B cell (primary cell): ENCODE data around the gene TMEM129. TPM values are rescaled to one million over a fixed set of nuclear protein-coding genes. Genes with fewer than 3 reads are reported as not detected.

Source experiments
- ATAC-seq: fragments of 200-7000 bp; cut with Tn5 transposase; one replicate; pipeline ENCODE4 v1.10.0; 2021; ENCODE audit warnings: low read depth, mild to moderate bottlenecking, moderate number of reproducible peaks, moderate library complexity
- CTCF ChIA-PET: fragments of 350-600 bp; sonication (Branson Sonifier 250); formaldehyde crosslinking; loops from one replicate; lab custom pipeline; 2021; ENCODE audit warnings: antibody characterized with exemption, inconsistent platforms; lab: Charles Lee
- POLR2A ChIA-PET: fragments of 350-600 bp; sonication (Branson Sonifier 250); formaldehyde crosslinking; loops from one replicate; lab custom pipeline; 2021; ENCODE audit warnings: antibody characterized with exemption; lab: Charles Lee
- DNase-seq: peaks from one replicate; pipeline ENCODE4 v3.0.0; 2013
- H2AFZ ChIP-seq: 2 replicates; pipeline ENCODE4 v1.6.1; 2012; ENCODE audit warnings: mild to moderate bottlenecking, low read depth, low read length; ENCODE audit not compliant: insufficient read depth, poor library complexity, severe bottlenecking
- H3K27ac ChIP-seq, 2 donors: 1 replicate in 1 of 2; 2 replicates in 1 of 2; pipeline ENCODE4 v1.5.1; 2012 to 2013; ENCODE audit warnings: low read length in 2 of 2, mild to moderate bottlenecking in 2 of 2, moderate library complexity in 1 of 2
- H3K27me3 ChIP-seq, 4 experiments: fragments of 200-600 bp in 1 of 4; sonication (generic) in 1 of 4; replicated peaks in 1 of 4; 1 replicate in 2 of 4; 2 replicates in 2 of 4; pipeline versions ENCODE4 v1.6.1 to v1.7.0; 2013 to 2016; ENCODE audit warnings: low read length in 3 of 4, mild to moderate bottlenecking in 2 of 4, mixed read lengths in 1 of 4, moderate library complexity in 1 of 4; ENCODE audit not compliant: insufficient read depth in 4 of 4, control insufficient read depth in 3 of 4; ENCODE audit errors: control extremely low read depth in 1 of 4
- H3K36me3 ChIP-seq, 2 experiments: replicated peaks in 1 of 2; 1 replicate in 1 of 2; 2 replicates in 1 of 2; pipeline versions ENCODE4 v1.6.1 to v1.7.1; 2013; ENCODE audit warnings: low read length in 1 of 2; ENCODE audit not compliant: insufficient read depth in 2 of 2, control insufficient read depth in 1 of 2; ENCODE audit errors: control extremely low read depth in 1 of 2, extremely low read depth in 1 of 2
- H3K4me1 ChIP-seq, 2 donors: fragments of 200-600 bp in 1 of 2; sonication (generic) in 1 of 2; 1 replicate in 1 of 2; 2 replicates in 1 of 2; pipeline versions ENCODE4 v1.5.1 to v1.6.1; 2013 to 2017; ENCODE audit warnings: low read length in 2 of 2; ENCODE audit not compliant: control insufficient read depth in 2 of 2, insufficient read depth in 2 of 2
- H3K4me2 ChIP-seq: replicated peaks from 2 replicates; pipeline ENCODE3; 2012; ENCODE audit warnings: mild to moderate bottlenecking, low read depth, low read length; ENCODE audit not compliant: poor library complexity, severe bottlenecking
- H3K4me3 ChIP-seq, 5 experiments: fragments of 200-600 bp in 1 of 5; sonication (generic) in 1 of 5; 1 replicate in 3 of 5; 2 replicates in 2 of 5; pipeline versions ENCODE4 v1.5.1 to v1.7.0; 2011 to 2016; ENCODE audit warnings: low read length in 4 of 5, mild to moderate bottlenecking in 4 of 5, low read depth in 2 of 5, control low read depth in 1 of 5, moderate library complexity in 1 of 5; ENCODE audit not compliant: insufficient read depth in 1 of 5; ENCODE audit errors: control extremely low read depth in 1 of 5, extremely low read depth in 1 of 5
- H3K79me2 ChIP-seq: fragments of 200-600 bp; sonication (generic); one replicate; pipeline ENCODE4 v1.6.0; 2016; ENCODE audit warnings: low read length; ENCODE audit not compliant: control insufficient read depth, insufficient read depth
- H3K9ac ChIP-seq: fragments of 200-600 bp; sonication (generic); 2 replicates; pipeline ENCODE4 v1.6.1; 2017; ENCODE audit warnings: mild to moderate bottlenecking, low read length, moderate library complexity
- H3K9me3 ChIP-seq, 3 donors: one replicate each; pipeline versions ENCODE4 v1.6.1 to v1.7.1; 2013; ENCODE audit warnings: low read length in 2 of 3; ENCODE audit not compliant: control insufficient read depth in 2 of 3, insufficient read depth in 1 of 3; ENCODE audit errors: control extremely low read depth in 1 of 3
- H4K20me1 ChIP-seq: 2 replicates; pipeline ENCODE4 v1.6.0; 2012; ENCODE audit warnings: mild to moderate bottlenecking, low read length; ENCODE audit not compliant: insufficient read depth, control insufficient read depth, poor library complexity, severe bottlenecking
- H3K27ac Mint-ChIP-seq: one replicate; pipeline ENCODE4 v1.8.0; 2021; ENCODE audit warnings: mixed read lengths
- H3K27me3 Mint-ChIP-seq: one replicate; pipeline ENCODE4 v1.8.0; 2021; ENCODE audit warnings: mixed read lengths
- H3K4me1 Mint-ChIP-seq: one replicate; pipeline ENCODE4 v1.8.0; 2021; ENCODE audit warnings: mixed read lengths
- H3K4me3 Mint-ChIP-seq: one replicate; pipeline ENCODE4 v1.8.0; 2021; ENCODE audit warnings: mixed read lengths
- H3K9me3 Mint-ChIP-seq: one replicate; pipeline ENCODE4 v1.8.0; 2022; ENCODE audit warnings: mixed read lengths; ENCODE audit not compliant: insufficient read depth
- CTCF ChIP-seq: fragments of 200-600 bp; IDR thresholded peaks from one replicate; pipeline ENCODE4 v1.8.0; 2022; ENCODE audit warnings: antibody characterized with exemption, mild to moderate bottlenecking
- EZH2 ChIP-seq: IDR thresholded peaks from 2 replicates; pipeline ENCODE4 v1.6.1; 2012; ENCODE audit warnings: borderline replicate concordance, low read depth, mild to moderate bottlenecking, moderate library complexity, low read length; ENCODE audit not compliant: insufficient read depth, poor library complexity, severe bottlenecking
- WGBS: methylation state at CpG from one replicate; pipeline ENCODE4 v1.1.5; 2013; ENCODE audit warnings: missing lambda C conversion rate; ENCODE audit not compliant: insufficient coverage; 5-methylcytosine and 5-hydroxymethylcytosine counted together
- intact Hi-C: fragments of 100-400 bp; cut with micrococcal nuclease; formaldehyde crosslinking; loops from one replicate; pipeline ENCODE4 v1.10.0; 2022
- polyA plus RNA-seq: library from polyadenylated mRNA; depleted of rRNA; stranded (reverse); fragments of >200 nt; gene quantifications from 2 replicates; pipeline ENCODE4 v1.2.3, GENCODE V29; 2012
- total RNA-seq, 2 donors: library from RNA; stranded (reverse); fragments of 120-200 nt in 1 of 2; gene quantifications; 1 replicate in 1 of 2; 2 replicates in 1 of 2; pipeline versions ENCODE4 v1.2.3 to v1.2.4, GENCODE V29; 2013 to 2022

TMEM129 gene
- total and polyA plus RNA-seq, 2 donors (not counting 1 experiment from before 2014, with no cell fraction given) = 41.0 to 76.5 TPM

GRCh38 chr4:1762264-1763010 is 41.3 kb upstream of the TMEM129 start:
- Histone ChIP-seq H3K9me3 (no peaks in the 10 kb centered on the region), H3K27me3 (peaks cover 0 to 26% (median 2%) of the 10 kb centered on the region in 4 experiments), H3K4me1 (peaks cover 9 to 10% of the 10 kb centered on the region in 2 donors), H4K20me1 (no peaks in the 10 kb centered on the region), H3K79me2 (no peaks in the 10 kb centered on the region), H3K9ac (no peak overlapping the region), H3K4me2 (no peak overlapping the region), H3K4me3 (no peak overlapping the region), H3K27ac (no peak overlapping the region), H3K36me3 (no peaks in the 10 kb centered on the region), H2AFZ (no peak overlapping the region)
- 89% methylated on average over 20 of the region's 20 CpGs for WGBS
- CTCF ChIA-PET = no interaction called here
- no peaks in the 10 kb centered on the region for H3K9me3 Mint-ChIP-seq
- no peak for TF ChIP-seq EZH2
- no peak for TF ChIP-seq CTCF
- POLR2A ChIA-PET = no interaction called here
- peaks cover 12% of the 10 kb centered on the region for H3K4me1 Mint-ChIP-seq
- DNase-seq (no peak), ATAC-seq (no peak)
- no peak overlapping the region for H3K4me3 Mint-ChIP-seq
- no peak overlapping the region for H3K27ac Mint-ChIP-seq
- intact Hi-C loops = no loop called here
- peaks cover 6% of the 10 kb centered on the region for H3K27me3 Mint-ChIP-seq

DNA sequence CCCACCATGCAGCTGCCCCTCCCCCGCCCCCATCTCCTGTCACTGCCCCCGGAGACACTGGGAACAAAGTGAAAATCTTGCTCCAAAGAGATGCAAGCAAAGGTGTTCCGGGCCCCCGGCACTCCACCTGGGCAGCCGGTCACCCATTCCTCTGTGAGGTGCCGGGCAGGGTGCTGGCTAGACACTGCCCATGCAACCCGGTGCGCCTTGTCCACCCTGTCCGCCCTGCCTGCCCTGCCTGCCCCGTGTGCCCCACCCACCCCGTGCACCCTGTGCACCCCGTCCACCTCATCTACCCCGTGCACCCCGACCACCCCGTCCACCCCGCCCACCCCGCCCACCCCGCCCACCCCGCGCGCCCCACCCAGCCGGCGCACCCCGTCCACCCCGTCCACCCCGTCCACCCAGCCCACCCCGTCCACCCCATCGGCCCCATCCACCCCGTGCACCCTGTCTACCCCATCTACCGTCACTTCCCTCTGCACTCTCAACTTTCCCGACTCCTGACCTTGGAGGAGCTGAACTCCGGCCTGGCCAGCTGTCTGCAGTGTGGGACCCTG is 40.1 kb upstream of the TMEM129 start:
- no peak for ATAC-seq
- no peak overlapping the region for H3K4me2 ChIP-seq
- no peaks in the 10 kb centered on the region for H3K36me3 ChIP-seq
- peaks cover 0 to 26% (median 2%) of the 10 kb centered on the region in 4 experiments for H3K27me3 ChIP-seq
- peaks cover 4 to 8% of the 10 kb centered on the region in 2 donors for H3K4me1 ChIP-seq
- H2AFZ ChIP-seq = no peak overlapping the region
- WGBS = 89% methylated on average over 12 of the region's 32 CpGs
- DNase-seq = no peak
- peaks cover 6% of the 10 kb centered on the region for H3K27me3 Mint-ChIP-seq
- POLR2A ChIA-PET = no interaction called here
- peaks cover 12% of the 10 kb centered on the region for H3K4me1 Mint-ChIP-seq
- no peak overlapping the region for H3K4me3 Mint-ChIP-seq
- H4K20me1 ChIP-seq = no peaks in the 10 kb centered on the region
- TF ChIP-seq EZH2 (no peak), CTCF (no peak)
- CTCF ChIA-PET = interaction anchor here (0.8 kb wide), 1 partner anchor 13 kb away, joined by 3 read pairs; no protein-coding TSS in a partner anchor
- H3K9me3 ChIP-seq = no peaks in the 10 kb centered on the region
- no peaks in the 10 kb centered on the region for H3K9me3 Mint-ChIP-seq
- H3K4me3 ChIP-seq = no peak overlapping the region
- H3K27ac Mint-ChIP-seq = no peak overlapping the region
- H3K79me2 ChIP-seq = no peaks in the 10 kb centered on the region
- H3K9ac ChIP-seq = no peak overlapping the region
- no peak overlapping the region for H3K27ac ChIP-seq
- intact Hi-C loops = no loop called here
